ENCODE data around the gene CBX7. TPM values are rescaled to one million over a fixed set of nuclear protein-coding genes. Genes with fewer than 3 reads are reported as not detected.
A peak's percentile ranks its signal among the peaks of the same experiment; 100 is the strongest.

CBX7 gene
- total RNA-seq, 4 donors from 2014 or later = 4.7 to 56.1 (median 19.5) TPM

- TF ChIP-seq POLR2A (IDR thresholded peaks at IDR 0.05) = no peak
- TF ChIP-seq CTCF (IDR thresholded peaks at IDR 0.05) = no peak
- Histone ChIP-seq H3K36me3 (peaks cover 0 to 15% (median 6%) of the 10 kb centered on the region in 3 donors), H3K27me3 (no peaks in the 10 kb centered on the region), H3K4me3 (peak overlapping the region; percentile 85 to 95 (median 91)), H3K4me1 (peaks cover 31 to 76% (median 62%) of the 10 kb centered on the region in 3 donors), H3K27ac (peak overlapping the region; percentile 85 to 96 (median 92)), H3K9me3 (no peaks in the 10 kb centered on the region)
- intact Hi-C loops (cut with DNase I) = no loop called here
- no peak for DNase-seq
- 47 to 77% methylated on average over 4 to 5 of the region's 6 CpGs for WGBS, 2 donors
Measured at GRCh38 chr22:39146256-39147101, 6.0 kb downstream of the CBX7 start.

GRCh38 chr22:39144101-39144767 is 8.2 kb downstream of the CBX7 start:
- Histone ChIP-seq H3K4me1 (peaks cover 21 to 54% (median 40%) of the 10 kb centered on the region in 3 donors), H3K27ac (peak overlapping the region; percentile 85 to 96 (median 92)), H3K9me3 (no peaks in the 10 kb centered on the region), H3K4me3 (peak overlapping the region; percentile 85 to 95 (median 91)), H3K27me3 (no peaks in the 10 kb centered on the region), H3K36me3 (peaks cover 0 to 26% (median 5%) of the 10 kb centered on the region in 3 donors)
- 3 to 14% methylated on average over 7 to 11 of the region's 22 CpGs for WGBS, 2 donors
- intact Hi-C loops (cut with DNase I) = no loop called here
- no peak for TF ChIP-seq POLR2A (IDR thresholded peaks at IDR 0.05)
- TF ChIP-seq CTCF (IDR thresholded peaks at IDR 0.05) = no peak
- no peak for DNase-seq

GRCh38 chr22:39142088-39142680 is 10.3 kb downstream of the CBX7 start:
- no peaks in the 10 kb centered on the region for H3K27me3 ChIP-seq
- H3K4me1 ChIP-seq = peaks cover 21 to 34% (median 22%) of the 10 kb centered on the region in 3 donors
- TF ChIP-seq POLR2A (IDR thresholded peaks at IDR 0.05) (no peak), CTCF (IDR thresholded peaks at IDR 0.05) (no peak)
- intact Hi-C loops (cut with DNase I) = no loop called here
- H3K4me3 ChIP-seq = no peak overlapping the region
- no peak overlapping the region for H3K27ac ChIP-seq
- peaks cover 0 to 24% (median 0%) of the 10 kb centered on the region in 3 donors for H3K36me3 ChIP-seq
- DNase-seq = no peak
- H3K9me3 ChIP-seq = no peaks in the 10 kb centered on the region
- WGBS, 2 donors = 88 to 96% methylated on average over 14 of the region's 14 CpGs

GRCh38 chr22:39139933-39140332 is 12.5 kb downstream of the CBX7 start:
- 87 to 90% methylated on average over 5 to 6 of the region's 7 CpGs for WGBS, 2 donors
- H3K4me1 ChIP-seq = peaks cover 11 to 22% (median 12%) of the 10 kb centered on the region in 3 donors
- no peak overlapping the region for H3K27ac ChIP-seq
- intact Hi-C loops (cut with DNase I) = no loop called here
- no peaks in the 10 kb centered on the region for H3K9me3 ChIP-seq
- no peaks in the 10 kb centered on the region for H3K27me3 ChIP-seq
- TF ChIP-seq POLR2A (IDR thresholded peaks at IDR 0.05) (no peak), CTCF (IDR thresholded peaks at IDR 0.05) (no peak)
- H3K4me3 ChIP-seq = no peak overlapping the region
- DNase-seq = no peak
- H3K36me3 ChIP-seq = peaks cover 0 to 24% (median 0%) of the 10 kb centered on the region in 3 donors

Data from esophagus squamous epithelium (tissue), 5 donors.